Uterus (tissue), 2 donors: ENCODE data around the gene CCDC136.

ENCODE experiments used
- POLR2A ChIP-seq, 2 donors: fragments of 450-650 bp; IDR thresholded peaks; one replicate each; pipeline ENCODE4 v1.6.1; 2016; ENCODE audit warnings: antibody characterized with exemption in 2 of 2, mild to moderate bottlenecking in 1 of 2, moderate library complexity in 1 of 2
- TF ChIP-seq, protein P1 (sequence below), 4 experiments: fragments of 200-600 bp in 2 of 4; fragments of 450-650 bp in 2 of 4; sonication (generic) in 2 of 4; IDR thresholded peaks; one replicate each; pipeline ENCODE4 v1.5.1; 2016 to 2019; ENCODE audit warnings: antibody characterized with exemption in 4 of 4, mild to moderate bottlenecking in 2 of 4, moderate library complexity in 1 of 4

DNA sequence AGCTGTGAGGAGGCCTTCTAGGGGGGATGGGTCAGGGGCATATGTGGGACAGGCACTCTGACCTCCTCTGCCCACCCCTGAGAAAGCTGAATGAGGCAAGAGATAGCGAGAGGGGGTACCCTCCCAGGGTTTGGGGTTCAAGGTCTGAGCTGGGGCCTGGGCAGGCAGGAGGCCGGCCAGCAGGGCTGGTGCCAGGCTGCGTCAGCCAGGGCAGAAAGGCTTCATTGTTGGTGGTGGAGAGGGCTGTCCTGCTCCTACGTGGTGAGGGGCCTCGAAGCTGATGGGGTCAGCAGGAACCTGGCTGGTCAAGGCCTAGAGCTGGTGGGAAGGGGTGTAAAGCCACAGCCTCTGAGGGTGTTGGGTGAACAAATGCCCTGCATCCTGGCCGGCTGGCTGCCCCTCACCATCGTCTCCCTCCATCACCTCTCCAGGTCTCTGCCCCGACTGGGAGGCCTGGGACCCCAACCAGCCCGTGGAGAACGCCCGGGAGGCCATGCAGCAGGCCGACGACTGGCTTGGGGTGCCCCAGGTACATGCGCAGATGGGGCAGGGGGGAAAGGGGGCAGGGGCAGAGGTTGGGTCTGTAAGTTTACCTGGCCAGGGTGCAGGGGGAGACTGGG lies 45.1 kb downstream of the CCDC136 start:
- no peak for TF ChIP-seq POLR2A (IDR thresholded peaks at IDR 0.05)
- TF ChIP-seq, protein P1, sequence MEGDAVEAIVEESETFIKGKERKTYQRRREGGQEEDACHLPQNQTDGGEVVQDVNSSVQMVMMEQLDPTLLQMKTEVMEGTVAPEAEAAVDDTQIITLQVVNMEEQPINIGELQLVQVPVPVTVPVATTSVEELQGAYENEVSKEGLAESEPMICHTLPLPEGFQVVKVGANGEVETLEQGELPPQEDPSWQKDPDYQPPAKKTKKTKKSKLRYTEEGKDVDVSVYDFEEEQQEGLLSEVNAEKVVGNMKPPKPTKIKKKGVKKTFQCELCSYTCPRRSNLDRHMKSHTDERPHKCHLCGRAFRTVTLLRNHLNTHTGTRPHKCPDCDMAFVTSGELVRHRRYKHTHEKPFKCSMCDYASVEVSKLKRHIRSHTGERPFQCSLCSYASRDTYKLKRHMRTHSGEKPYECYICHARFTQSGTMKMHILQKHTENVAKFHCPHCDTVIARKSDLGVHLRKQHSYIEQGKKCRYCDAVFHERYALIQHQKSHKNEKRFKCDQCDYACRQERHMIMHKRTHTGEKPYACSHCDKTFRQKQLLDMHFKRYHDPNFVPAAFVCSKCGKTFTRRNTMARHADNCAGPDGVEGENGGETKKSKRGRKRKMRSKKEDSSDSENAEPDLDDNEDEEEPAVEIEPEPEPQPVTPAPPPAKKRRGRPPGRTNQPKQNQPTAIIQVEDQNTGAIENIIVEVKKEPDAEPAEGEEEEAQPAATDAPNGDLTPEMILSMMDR (IDR thresholded peaks at IDR 0.05), result no peak
